Breast epithelium (tissue), 4 donors: Measurements from ENCODE around the gene BABAM2. TPM values are rescaled to one million over a fixed set of nuclear protein-coding genes. Genes with fewer than 3 reads are reported as not detected.

Experiments
- DNase-seq, 2 donors: peaks; one replicate each; pipeline ENCODE4 v3.0.0-alpha.2; 2019; ENCODE audit warnings: low spot score in 2 of 2
- H3K27ac ChIP-seq, 2 donors: fragments of 200-600 bp; sonication (generic) in 1 of 2; one replicate each; pipeline ENCODE4 v1.5.1; 2016 to 2019; ENCODE audit warnings: mild to moderate bottlenecking in 1 of 2
- H3K27me3 ChIP-seq, 2 donors: fragments of 200-600 bp; sonication (generic) in 1 of 2; one replicate each; pipeline versions ENCODE4 v1.5.1 to v1.6.0; 2017 to 2019; ENCODE audit warnings: control low read depth in 1 of 2, mild to moderate bottlenecking in 1 of 2
- H3K36me3 ChIP-seq: fragments of 200-600 bp; one replicate; pipeline ENCODE4 v1.5.1; 2019
- H3K4me1 ChIP-seq, 2 donors: fragments of 200-600 bp; sonication (generic); one replicate each; pipeline ENCODE4 v1.5.1; 2016 to 2019; ENCODE audit warnings: control low read depth in 1 of 2
- H3K4me3 ChIP-seq, 3 donors: fragments of 200-600 bp; sonication (generic); 1 replicate in 2 of 3; 2 replicates in 1 of 3; pipeline ENCODE4 v1.5.1; 2016 to 2019; ENCODE audit warnings: mild to moderate bottlenecking in 3 of 3, moderate library complexity in 2 of 3
- H3K9me3 ChIP-seq, 2 donors: fragments of 200-600 bp; sonication (generic) in 1 of 2; one replicate each; pipeline ENCODE4 v1.5.1; 2016 to 2019; ENCODE audit warnings: control low read depth in 1 of 2
- CTCF ChIP-seq, 3 donors: fragments of 450-650 bp; IDR thresholded peaks; one replicate each; pipeline ENCODE4 v1.5.1; 2016 to 2017; ENCODE audit warnings: antibody characterized with exemption in 3 of 3, mild to moderate bottlenecking in 3 of 3, moderate library complexity in 3 of 3
- POLR2A ChIP-seq: fragments of 450-650 bp; IDR thresholded peaks from one replicate; pipeline ENCODE4 v1.6.1; 2016; ENCODE audit warnings: antibody characterized with exemption, mild to moderate bottlenecking, moderate library complexity
- POLR2AphosphoS5 ChIP-seq, 3 donors: sonication (generic); formaldehyde crosslinking; IDR thresholded peaks; one replicate each; pipeline ENCODE4 v1.6.1; 2017; ENCODE audit warnings: antibody characterized with exemption in 3 of 3
- intact Hi-C: fragments of 100-400 bp; cut with DNase I; formaldehyde crosslinking; loops from one replicate; pipeline ENCODE4 v1.15.1; 2023; ENCODE audit warnings: low total_unique reads
- total RNA-seq, 3 donors: library from RNA; depleted of rRNA; stranded (reverse); fragments of >200 nt; gene quantifications; one replicate each; pipeline ENCODE4 v1.1.0, GENCODE V29; 2016

BABAM2 gene
- total RNA-seq, 3 donors from 2014 or later = 34.7 to 46.2 (median 37.4) TPM

GRCh38 chr2:28282248-28282647 lies 391.7 kb downstream of the BABAM2 start:
- TF ChIP-seq POLR2A (no peak), POLR2AphosphoS5 (IDR thresholded peaks at IDR 0.05) (no peak), CTCF (IDR thresholded peaks at IDR 0.05) (no peak)
- Histone ChIP-seq H3K4me3 (no peak overlapping the region), H3K4me1 (no peaks in the 10 kb centered on the region), H3K9me3 (no peaks in the 10 kb centered on the region), H3K27me3 (no peaks in the 10 kb centered on the region), H3K27ac (no peak overlapping the region), H3K36me3 (no peaks in the 10 kb centered on the region)
- DNase-seq = no peak
- intact Hi-C loops = no loop called here

- H3K4me1 ChIP-seq = no peaks in the 10 kb centered on the region
- no peaks in the 10 kb centered on the region for H3K36me3 ChIP-seq
- intact Hi-C loops = no loop called here
- TF ChIP-seq CTCF (IDR thresholded peaks at IDR 0.05) (no peak), POLR2A (no peak), POLR2AphosphoS5 (IDR thresholded peaks at IDR 0.05) (no peak)
- DNase-seq = no peak
- H3K27me3 ChIP-seq = no peaks in the 10 kb centered on the region
- H3K9me3 ChIP-seq = no peaks in the 10 kb centered on the region
- no peak overlapping the region for H3K27ac ChIP-seq
- no peak overlapping the region for H3K4me3 ChIP-seq
Observed at GRCh38 chr2:28282861-28283646, 392.5 kb downstream of the BABAM2 start.

- Histone ChIP-seq H3K9me3 (no peaks in the 10 kb centered on the region), H3K36me3 (no peaks in the 10 kb centered on the region), H3K27ac (no peak overlapping the region), H3K4me3 (no peak overlapping the region), H3K4me1 (no peaks in the 10 kb centered on the region), H3K27me3 (no peaks in the 10 kb centered on the region)
- intact Hi-C loops = no loop called here
- TF ChIP-seq POLR2AphosphoS5 (IDR thresholded peaks at IDR 0.05) (no peak), POLR2A (no peak), CTCF (IDR thresholded peaks at IDR 0.05) (no peak)
- no peak for DNase-seq
Observed at GRCh38 chr2:28283861-28284260, 393.3 kb downstream of the BABAM2 start.

- Histone ChIP-seq H3K36me3 (no peaks in the 10 kb centered on the region), H3K4me1 (no peaks in the 10 kb centered on the region), H3K4me3 (no peak overlapping the region), H3K9me3 (no peaks in the 10 kb centered on the region), H3K27me3 (no peaks in the 10 kb centered on the region), H3K27ac (peak overlapping the region in 1 of 2 donors; percentile 13)
- intact Hi-C loops = no loop called here
- no peak for TF ChIP-seq CTCF (IDR thresholded peaks at IDR 0.05)
- no peak for TF ChIP-seq POLR2A
- TF ChIP-seq POLR2AphosphoS5 (IDR thresholded peaks at IDR 0.05) = no peak
- no peak for DNase-seq
Observed at GRCh38 chr2:28286678-28287077, 396.1 kb downstream of the BABAM2 start.

- H3K27me3 ChIP-seq = no peaks in the 10 kb centered on the region
- H3K27ac ChIP-seq = no peak overlapping the region
- H3K9me3 ChIP-seq = no peaks in the 10 kb centered on the region
- intact Hi-C loops = no loop called here
- H3K36me3 ChIP-seq = no peaks in the 10 kb centered on the region
- DNase-seq = no peak
- H3K4me3 ChIP-seq = no peak overlapping the region
- TF ChIP-seq POLR2A (no peak), CTCF (IDR thresholded peaks at IDR 0.05) (no peak), POLR2AphosphoS5 (IDR thresholded peaks at IDR 0.05) (no peak)
- H3K4me1 ChIP-seq = no peaks in the 10 kb centered on the region
Observed at GRCh38 chr2:28287256-28287915, 396.9 kb downstream of the BABAM2 start.
